Natural killer cell (primary cell): ENCODE data around the gene RIMS4. TPM values are rescaled to one million over a fixed set of nuclear protein-coding genes. Genes with fewer than 3 reads are reported as not detected.

Source experiments
- ATAC-seq, 3 donors: fragments of 150-1000 bp in 2 of 3; fragments of 200-7000 bp in 1 of 3; cut with Tn5 transposase; 1 replicate in 1 of 3; 2 replicates in 2 of 3; pipeline ENCODE4 v1.10.0; 2021; ENCODE audit warnings: mild to moderate bottlenecking in 2 of 3, moderate library complexity in 2 of 3
- DNase-seq, 2 donors: peaks; one replicate each; pipeline versions ENCODE4 v3.0.0 to v3.0.0-alpha.2; 2013 to 2021; ENCODE audit warnings: mixed read lengths in 1 of 2
- H3K27ac ChIP-seq: one replicate; pipeline ENCODE4 v1.5.1; 2013; ENCODE audit warnings: mild to moderate bottlenecking, low read length
- H3K27me3 ChIP-seq: one replicate; pipeline ENCODE4 v1.6.1; 2013; ENCODE audit warnings: low read length; ENCODE audit not compliant: control insufficient read depth, insufficient read depth
- H3K36me3 ChIP-seq: one replicate; pipeline ENCODE4 v1.6.1; 2013; ENCODE audit warnings: low read length; ENCODE audit not compliant: control insufficient read depth, insufficient read depth
- H3K4me1 ChIP-seq: one replicate; pipeline ENCODE4 v1.6.1; 2013; ENCODE audit warnings: low read length; ENCODE audit not compliant: control insufficient read depth, insufficient read depth
- H3K4me3 ChIP-seq: one replicate; pipeline ENCODE4 v1.5.1; 2013; ENCODE audit warnings: low read length
- H3K9me3 ChIP-seq: one replicate; pipeline ENCODE4 v1.6.1; 2013; ENCODE audit warnings: low read length; ENCODE audit not compliant: control insufficient read depth, insufficient read depth
- H3K27ac Mint-ChIP-seq, 2 donors: one replicate each; pipeline ENCODE4 v1.8.0; 2022; ENCODE audit warnings: mild to moderate bottlenecking in 2 of 2, mixed read lengths in 2 of 2, moderate library complexity in 1 of 2
- H3K27me3 Mint-ChIP-seq, 2 donors: one replicate each; pipeline ENCODE4 v1.8.0; 2022; ENCODE audit warnings: low read depth in 2 of 2, mixed read lengths in 2 of 2
- H3K36me3 Mint-ChIP-seq: one replicate; pipeline ENCODE4 v1.8.0; 2022; ENCODE audit warnings: mixed read lengths
- H3K4me1 Mint-ChIP-seq, 2 donors: one replicate each; pipeline ENCODE4 v1.8.0; 2022; ENCODE audit warnings: mixed read lengths in 2 of 2
- H3K4me3 Mint-ChIP-seq: one replicate; pipeline ENCODE4 v1.8.0; 2022; ENCODE audit warnings: mild to moderate bottlenecking, moderate library complexity, mixed read lengths
- H3K9me3 Mint-ChIP-seq, 2 donors: one replicate each; pipeline ENCODE4 v1.8.0; 2022; ENCODE audit warnings: mixed read lengths in 2 of 2
- WGBS: methylation state at CpG from one replicate; pipeline ENCODE4 v1.1.7; 2013; ENCODE audit warnings: missing lambda C conversion rate; ENCODE audit not compliant: insufficient coverage; 5-methylcytosine and 5-hydroxymethylcytosine counted together
- intact Hi-C: fragments of 100-400 bp; cut with micrococcal nuclease; formaldehyde crosslinking; loops from one replicate; pipeline ENCODE4 v1.14.2; 2022
- total RNA-seq, 4 donors: library from RNA; stranded (reverse); fragments of 120-200 nt in 1 of 4; gene quantifications; one replicate each; pipeline versions ENCODE4 v1.2.3 to v1.2.4, GENCODE V29; 2013 to 2022
- TF ChIP-seq, protein P1 (sequence below): fragments of 200-600 bp; IDR thresholded peaks from one replicate; pipeline ENCODE4 v1.8.0; 2022; ENCODE audit warnings: antibody characterized with exemption

The RIMS4 gene
- total RNA-seq, 3 donors from 2014 or later (not counting 1 experiment from before 2014, with no cell fraction given): not detected

GRCh38 chr20:44796758-44797457, 13.4 kb downstream of the RIMS4 start:
- no peaks in the 10 kb centered on the region for H3K27me3 ChIP-seq
- no peak for ATAC-seq
- DNase-seq: no peak
- Mint-ChIP-seq H3K27me3 (peaks cover 7 to 9% of the 10 kb centered on the region in 2 donors), H3K27ac (no peak overlapping the region), H3K9me3 (no peaks in the 10 kb centered on the region), H3K36me3 (no peaks in the 10 kb centered on the region), H3K4me3 (no peak overlapping the region), H3K4me1 (no peaks in the 10 kb centered on the region)
- no peaks in the 10 kb centered on the region for H3K36me3 ChIP-seq
- WGBS: 100% methylated on average over 3 of the region's 3 CpGs
- no peak overlapping the region for H3K4me3 ChIP-seq
- H3K9me3 ChIP-seq: no peaks in the 10 kb centered on the region
- TF ChIP-seq, protein P1, sequence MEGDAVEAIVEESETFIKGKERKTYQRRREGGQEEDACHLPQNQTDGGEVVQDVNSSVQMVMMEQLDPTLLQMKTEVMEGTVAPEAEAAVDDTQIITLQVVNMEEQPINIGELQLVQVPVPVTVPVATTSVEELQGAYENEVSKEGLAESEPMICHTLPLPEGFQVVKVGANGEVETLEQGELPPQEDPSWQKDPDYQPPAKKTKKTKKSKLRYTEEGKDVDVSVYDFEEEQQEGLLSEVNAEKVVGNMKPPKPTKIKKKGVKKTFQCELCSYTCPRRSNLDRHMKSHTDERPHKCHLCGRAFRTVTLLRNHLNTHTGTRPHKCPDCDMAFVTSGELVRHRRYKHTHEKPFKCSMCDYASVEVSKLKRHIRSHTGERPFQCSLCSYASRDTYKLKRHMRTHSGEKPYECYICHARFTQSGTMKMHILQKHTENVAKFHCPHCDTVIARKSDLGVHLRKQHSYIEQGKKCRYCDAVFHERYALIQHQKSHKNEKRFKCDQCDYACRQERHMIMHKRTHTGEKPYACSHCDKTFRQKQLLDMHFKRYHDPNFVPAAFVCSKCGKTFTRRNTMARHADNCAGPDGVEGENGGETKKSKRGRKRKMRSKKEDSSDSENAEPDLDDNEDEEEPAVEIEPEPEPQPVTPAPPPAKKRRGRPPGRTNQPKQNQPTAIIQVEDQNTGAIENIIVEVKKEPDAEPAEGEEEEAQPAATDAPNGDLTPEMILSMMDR: no peak
- intact Hi-C loops: no loop called here
- no peak overlapping the region for H3K27ac ChIP-seq
- H3K4me1 ChIP-seq: no peaks in the 10 kb centered on the region

DNA sequence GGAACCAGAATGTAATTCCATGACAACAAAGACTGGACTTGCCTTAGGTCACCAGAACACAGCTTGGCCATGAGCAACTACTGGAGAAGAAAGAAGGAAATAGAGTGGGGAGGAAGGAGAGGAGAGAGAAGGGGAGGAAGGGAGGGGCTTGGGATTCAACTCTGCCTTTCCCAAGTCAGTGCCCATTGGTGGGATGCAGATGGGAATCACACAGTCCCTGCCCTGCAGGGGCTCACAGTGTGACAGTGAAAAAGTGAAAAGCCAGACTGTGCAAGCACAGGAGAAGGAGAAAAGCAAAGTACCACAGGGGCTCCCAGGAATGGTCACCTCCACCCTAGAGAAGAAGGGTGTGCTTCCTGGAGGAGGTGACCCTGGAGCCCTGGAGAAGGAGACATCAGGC, 14.0 kb downstream of the RIMS4 start:
- H3K4me1 Mint-ChIP-seq: no peaks in the 10 kb centered on the region
- H3K4me1 ChIP-seq: no peaks in the 10 kb centered on the region
- H3K36me3 Mint-ChIP-seq: no peaks in the 10 kb centered on the region
- H3K27me3 Mint-ChIP-seq: peaks cover 9% of the 10 kb centered on the region in 2 donors
- no peaks in the 10 kb centered on the region for H3K36me3 ChIP-seq
- H3K27ac Mint-ChIP-seq: no peak overlapping the region
- H3K27ac ChIP-seq: no peak overlapping the region
- no peaks in the 10 kb centered on the region for H3K27me3 ChIP-seq
- no peak overlapping the region for H3K4me3 Mint-ChIP-seq
- H3K9me3 ChIP-seq: no peaks in the 10 kb centered on the region
- H3K9me3 Mint-ChIP-seq: no peaks in the 10 kb centered on the region
- ATAC-seq: no peak
- no peak for DNase-seq
- intact Hi-C loops: no loop called here
- TF ChIP-seq, protein P1: no peak
- H3K4me3 ChIP-seq: no peak overlapping the region

DNA sequence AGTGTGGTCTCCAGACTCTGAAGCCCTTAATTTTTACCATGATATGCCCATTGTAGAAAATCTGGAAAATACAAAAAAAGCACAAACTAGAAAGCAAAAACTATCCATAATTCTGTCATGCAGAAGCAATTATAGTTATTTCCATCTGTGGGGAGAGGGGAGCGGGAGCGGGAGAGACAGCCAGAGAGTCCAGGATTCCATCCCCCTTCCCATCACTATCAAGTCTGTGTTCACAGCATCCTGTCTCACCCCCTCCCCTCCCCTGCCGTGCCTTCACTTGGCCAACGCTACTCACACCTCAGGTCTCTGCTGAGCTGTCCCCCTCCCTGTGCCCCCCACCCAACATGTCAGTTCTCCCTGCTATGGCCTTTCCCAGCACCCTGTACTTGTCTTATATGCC, 14.5 kb downstream of the RIMS4 start:
- Histone ChIP-seq H3K36me3 (no peaks in the 10 kb centered on the region), H3K4me3 (no peak overlapping the region), H3K4me1 (no peaks in the 10 kb centered on the region), H3K27ac (no peak overlapping the region), H3K9me3 (no peaks in the 10 kb centered on the region), H3K27me3 (no peaks in the 10 kb centered on the region)
- Mint-ChIP-seq H3K9me3 (no peaks in the 10 kb centered on the region), H3K27ac (no peak overlapping the region), H3K4me3 (no peak overlapping the region), H3K27me3 (peaks cover 9% of the 10 kb centered on the region in 2 donors), H3K4me1 (no peaks in the 10 kb centered on the region), H3K36me3 (no peaks in the 10 kb centered on the region)
- no peak for ATAC-seq
- TF ChIP-seq, protein P1: no peak
- no peak for DNase-seq
- 57% methylated on average over 3 of the region's 4 CpGs for WGBS
- intact Hi-C loops: no loop called here

DNA sequence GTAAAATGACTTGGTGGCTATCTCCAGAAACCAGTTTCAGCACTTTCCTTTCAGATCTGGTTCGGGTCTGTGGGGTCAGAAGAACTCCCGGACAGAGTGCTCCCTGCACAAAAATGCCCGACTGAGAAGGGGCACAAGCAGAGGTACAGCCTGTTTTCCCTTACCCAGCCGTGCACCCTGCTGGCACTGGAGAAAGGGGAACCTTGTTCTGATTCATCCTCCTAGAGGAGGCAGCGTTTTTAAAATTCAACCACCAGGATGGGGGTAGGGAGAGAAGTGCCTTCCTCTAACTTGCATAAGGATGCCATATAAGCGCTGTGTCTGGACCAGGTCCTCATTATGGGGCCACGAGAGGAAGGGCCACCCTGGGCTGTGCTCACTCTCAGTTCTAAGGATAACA, 17.6 kb downstream of the RIMS4 start:
- Histone ChIP-seq H3K4me3 (no peak overlapping the region), H3K36me3 (no peaks in the 10 kb centered on the region), H3K9me3 (no peaks in the 10 kb centered on the region), H3K4me1 (no peaks in the 10 kb centered on the region), H3K27ac (no peak overlapping the region), H3K27me3 (no peaks in the 10 kb centered on the region)
- Mint-ChIP-seq H3K27me3 (peaks cover 8 to 9% of the 10 kb centered on the region in 2 donors), H3K4me1 (no peaks in the 10 kb centered on the region), H3K36me3 (no peaks in the 10 kb centered on the region), H3K27ac (no peak overlapping the region), H3K4me3 (no peak overlapping the region), H3K9me3 (no peaks in the 10 kb centered on the region)
- DNase-seq: no peak
- TF ChIP-seq, protein P1: no peak
- intact Hi-C loops: no loop called here
- ATAC-seq: no peak
- WGBS: 50% methylated on average over 7 of the region's 7 CpGs
